A673 (cell line): Measurements from ENCODE around the gene OSGEP. TPM values are rescaled to one million over a fixed set of nuclear protein-coding genes. Genes with fewer than 3 reads are reported as not detected.

Source experiments
- BruUV-seq: library from RNA; stranded (reverse); fragments of 400-500 nt; replicated peaks from 2 replicates; lab custom pipeline; 2021; lab: Mats Ljungman, UMichigan
- CTCF ChIA-PET: fragments of 300-600 bp; sonication (Branson Sonifier 250); formaldehyde crosslinking; loops from one replicate; lab custom pipeline; 2022; ENCODE audit warnings: antibody characterized with exemption; lab: Charles Lee
- POLR2A ChIA-PET: fragments of 300-600 bp; sonication (Branson Sonifier 250); formaldehyde crosslinking; loops from one replicate; lab custom pipeline; 2022; ENCODE audit warnings: antibody characterized with exemption; ENCODE audit not compliant: low non-redundant PET; lab: Charles Lee
- DNase-seq: peaks from one replicate; pipeline ENCODE4 v3.0.0-alpha.2; 2015; ENCODE audit warnings: low spot score
- H3K27ac ChIP-seq: fragments of 200-600 bp; sonication (generic); 2 replicates; pipeline ENCODE4 v1.5.1; 2016; ENCODE audit warnings: mixed run types, low read depth, mild to moderate bottlenecking, mixed read lengths, antibody characterized with exemption, low read length; ENCODE audit not compliant: poor library complexity, severe bottlenecking
- H3K27me3 ChIP-seq: fragments of 200-600 bp; sonication (generic); replicated peaks from 2 replicates; pipeline ENCODE4 v1.6.1; 2017; ENCODE audit warnings: mixed run types, low read depth, mild to moderate bottlenecking, mixed read lengths, antibody characterized with exemption, low read length; ENCODE audit not compliant: insufficient read depth, poor library complexity
- H3K36me3 ChIP-seq: fragments of 200-600 bp; sonication (generic); 2 replicates; pipeline ENCODE4 v1.6.1; 2016; ENCODE audit warnings: mixed run types, mild to moderate bottlenecking, mixed read lengths, antibody characterized with exemption, low read length; ENCODE audit not compliant: insufficient read depth, poor library complexity, severe bottlenecking
- H3K4me1 ChIP-seq: fragments of 200-600 bp; sonication (generic); 2 replicates; pipeline ENCODE4 v1.6.1; 2017; ENCODE audit warnings: mixed run types, mild to moderate bottlenecking, mixed read lengths, antibody characterized with exemption, low read length; ENCODE audit not compliant: insufficient read depth, poor library complexity, severe bottlenecking
- H3K4me3 ChIP-seq: fragments of 200-600 bp; sonication (generic); 2 replicates; pipeline ENCODE4 v1.5.1; 2016; ENCODE audit warnings: low read depth, mixed run types, mild to moderate bottlenecking, mixed read lengths, low read length; ENCODE audit not compliant: poor library complexity, severe bottlenecking
- H3K9me3 ChIP-seq: fragments of 200-600 bp; sonication (generic); 2 replicates; pipeline ENCODE4 v1.6.1; 2016; ENCODE audit warnings: mixed run types, low read depth, mild to moderate bottlenecking, mixed read lengths, antibody characterized with exemption, low read length; ENCODE audit not compliant: poor library complexity, severe bottlenecking
- EZH2 ChIP-seq: fragments of 200-600 bp; sonication (generic); IDR thresholded peaks from 2 replicates; pipeline ENCODE4 v1.6.1; 2017; ENCODE audit warnings: borderline replicate concordance, low read depth, mild to moderate bottlenecking, mixed read lengths, antibody characterized with exemption, low read length; ENCODE audit not compliant: poor library complexity, severe bottlenecking
- intact Hi-C: fragments of 100-400 bp; cut with micrococcal nuclease; formaldehyde crosslinking; loops from one replicate; pipeline ENCODE4 v1.10.0; 2022; ENCODE audit not compliant: unreplicated experiment
- total RNA-seq: library from RNA; stranded (reverse); gene quantifications from 2 replicates; pipeline ENCODE4 v1.2.3, GENCODE V29; 2021
- TF ChIP-seq, protein P1 (sequence below): fragments of 300-800, 200-600 bp; sonication (generic); conservative IDR thresholded peaks from 2 replicates; pipeline ENCODE4 v1.5.1; 2017; ENCODE audit warnings: low read depth, mild to moderate bottlenecking, antibody characterized with exemption, low read length, moderate library complexity, mixed read lengths

OSGEP gene
- total RNA-seq, 1 experiment from 2014 or later = 67.8 TPM

DNA sequence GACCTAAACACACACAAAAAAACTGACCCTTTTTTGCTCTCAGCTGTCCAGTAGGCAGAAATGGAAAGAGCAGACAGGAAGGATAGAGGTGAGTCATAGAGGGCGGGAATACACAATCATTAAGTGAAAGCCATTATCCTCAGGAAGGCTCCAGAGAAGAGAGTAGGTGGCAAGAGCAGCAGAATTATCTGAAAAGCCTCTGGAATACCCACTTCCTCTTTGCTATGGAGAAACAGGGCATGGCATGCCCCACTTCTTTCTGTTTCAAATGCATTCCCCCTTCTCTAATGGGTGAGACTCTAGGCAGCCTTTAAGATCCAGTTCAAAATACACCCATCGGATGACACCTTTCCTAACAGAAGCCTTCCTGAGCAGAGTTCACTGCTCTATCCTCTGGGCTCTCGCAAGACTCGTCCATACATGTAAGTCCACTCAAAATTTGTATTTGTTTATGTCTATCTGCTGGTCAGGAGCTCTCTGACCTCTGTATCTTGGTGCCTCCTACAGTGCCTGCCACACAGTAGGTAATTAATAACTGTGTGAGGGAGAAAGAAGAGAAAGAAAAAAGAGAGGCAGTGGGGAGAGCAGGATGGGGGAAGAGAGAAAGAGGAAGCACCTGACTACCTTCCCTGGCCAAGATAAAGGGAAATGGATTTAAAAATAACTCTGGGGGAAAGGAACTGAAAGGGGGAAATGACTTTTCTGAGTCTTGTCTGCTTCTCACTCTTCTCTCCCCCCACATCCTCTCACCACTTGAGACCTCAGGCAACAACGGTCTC, 27.2 kb downstream of the OSGEP start:
- CTCF ChIA-PET = no interaction called here
- POLR2A ChIA-PET = no interaction called here
- no TSS peak for BruUV-seq
- Histone ChIP-seq H3K27me3 (no peaks in the 10 kb centered on the region), H3K4me3 (no peak overlapping the region), H3K36me3 (no peaks in the 10 kb centered on the region), H3K27ac (no peak overlapping the region), H3K9me3 (no peaks in the 10 kb centered on the region), H3K4me1 (no peaks in the 10 kb centered on the region)
- TF ChIP-seq, protein P1, sequence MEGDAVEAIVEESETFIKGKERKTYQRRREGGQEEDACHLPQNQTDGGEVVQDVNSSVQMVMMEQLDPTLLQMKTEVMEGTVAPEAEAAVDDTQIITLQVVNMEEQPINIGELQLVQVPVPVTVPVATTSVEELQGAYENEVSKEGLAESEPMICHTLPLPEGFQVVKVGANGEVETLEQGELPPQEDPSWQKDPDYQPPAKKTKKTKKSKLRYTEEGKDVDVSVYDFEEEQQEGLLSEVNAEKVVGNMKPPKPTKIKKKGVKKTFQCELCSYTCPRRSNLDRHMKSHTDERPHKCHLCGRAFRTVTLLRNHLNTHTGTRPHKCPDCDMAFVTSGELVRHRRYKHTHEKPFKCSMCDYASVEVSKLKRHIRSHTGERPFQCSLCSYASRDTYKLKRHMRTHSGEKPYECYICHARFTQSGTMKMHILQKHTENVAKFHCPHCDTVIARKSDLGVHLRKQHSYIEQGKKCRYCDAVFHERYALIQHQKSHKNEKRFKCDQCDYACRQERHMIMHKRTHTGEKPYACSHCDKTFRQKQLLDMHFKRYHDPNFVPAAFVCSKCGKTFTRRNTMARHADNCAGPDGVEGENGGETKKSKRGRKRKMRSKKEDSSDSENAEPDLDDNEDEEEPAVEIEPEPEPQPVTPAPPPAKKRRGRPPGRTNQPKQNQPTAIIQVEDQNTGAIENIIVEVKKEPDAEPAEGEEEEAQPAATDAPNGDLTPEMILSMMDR = no peak
- TF ChIP-seq EZH2 = no peak
- DNase-seq = peak; percentile 48
- intact Hi-C loops = no loop called here

DNA sequence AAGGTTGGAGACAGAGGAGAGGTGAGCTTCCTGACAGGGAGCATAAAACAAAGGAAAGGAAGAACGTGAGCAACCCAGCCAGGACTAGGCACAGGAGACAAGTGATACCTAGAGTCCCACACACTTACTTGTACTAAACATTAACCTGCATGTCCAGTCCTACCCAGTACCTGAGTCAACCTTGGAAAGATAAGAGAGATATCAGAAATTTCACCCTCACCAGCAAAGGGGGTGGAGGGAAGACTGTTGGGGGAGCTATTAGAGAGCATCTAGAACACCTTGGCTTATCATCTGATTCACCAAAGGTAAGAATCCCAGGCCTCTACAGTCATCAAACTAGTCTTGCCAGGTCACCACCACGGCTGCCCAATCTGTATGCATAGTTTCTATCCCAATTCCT, 29.8 kb downstream of the OSGEP start:
- Histone ChIP-seq H3K9me3 (no peaks in the 10 kb centered on the region), H3K27me3 (no peaks in the 10 kb centered on the region), H3K4me1 (no peaks in the 10 kb centered on the region), H3K4me3 (no peak overlapping the region), H3K36me3 (no peaks in the 10 kb centered on the region), H3K27ac (no peak overlapping the region)
- no TSS peak for BruUV-seq
- TF ChIP-seq, protein P1 = no peak
- TF ChIP-seq EZH2 = no peak
- no peak for DNase-seq
- intact Hi-C loops = no loop called here
- ChIA-PET POLR2A (no interaction called here), CTCF (no interaction called here)

DNA sequence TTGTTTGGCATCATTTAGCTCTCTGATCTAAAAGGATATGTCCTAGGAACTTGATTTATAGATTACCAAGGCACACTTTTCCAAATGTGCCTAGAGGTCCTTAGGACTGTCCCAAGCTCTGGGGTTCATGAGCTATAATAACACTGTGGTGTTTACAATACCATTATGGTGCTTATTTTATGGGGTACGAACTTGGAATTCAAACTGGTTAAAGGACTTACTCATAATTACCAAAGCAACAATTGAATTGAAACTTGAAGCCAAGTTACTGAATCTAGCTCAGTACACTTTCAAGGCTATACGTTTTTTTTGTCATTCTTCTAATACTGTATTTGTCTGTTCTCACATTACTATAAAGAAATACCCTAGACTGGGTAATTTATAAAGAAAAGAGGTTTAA, 31.7 kb downstream of the OSGEP start:
- TF ChIP-seq, protein P1 = no peak
- no peak for TF ChIP-seq EZH2
- Histone ChIP-seq H3K27me3 (no peaks in the 10 kb centered on the region), H3K36me3 (no peaks in the 10 kb centered on the region), H3K4me1 (no peaks in the 10 kb centered on the region), H3K4me3 (no peak overlapping the region), H3K9me3 (no peaks in the 10 kb centered on the region), H3K27ac (no peak overlapping the region)
- CTCF ChIA-PET = no interaction called here
- no TSS peak for BruUV-seq
- POLR2A ChIA-PET = no interaction called here
- intact Hi-C loops = no loop called here
- no peak for DNase-seq
